NOMO-1 treated with DMSO at 0.1 percent for 48 hours (cell line): Measurements from ENCODE around the gene VWA5B2.

ENCODE experiments used
- DNase-seq: peaks from one replicate; lab custom pipeline; 2025; ENCODE audit not compliant: unreplicated experiment; lab: John Stamatoyannopoulos, UW

The VWA5B2 gene

DNA sequence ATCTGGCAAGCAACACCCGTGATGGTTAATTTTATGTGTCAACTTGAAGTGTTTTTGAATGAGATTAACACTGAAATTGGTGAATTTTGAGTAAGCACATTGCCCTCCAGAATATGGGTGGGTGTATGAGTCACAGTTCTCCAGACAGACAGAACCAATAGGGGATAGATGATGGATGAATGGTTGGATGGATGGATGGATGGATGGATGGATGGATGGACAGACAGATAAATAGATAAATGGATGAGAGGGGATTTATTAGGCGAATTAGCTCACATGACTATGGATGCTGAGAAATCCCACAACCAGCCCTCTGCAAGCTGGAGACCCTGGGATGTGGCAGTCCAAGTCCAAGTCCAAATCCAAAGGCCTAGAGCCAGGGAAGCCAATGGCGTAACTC is 5.4 kb upstream of the VWA5B2 start:
- DNase-seq = no peak

DNA sequence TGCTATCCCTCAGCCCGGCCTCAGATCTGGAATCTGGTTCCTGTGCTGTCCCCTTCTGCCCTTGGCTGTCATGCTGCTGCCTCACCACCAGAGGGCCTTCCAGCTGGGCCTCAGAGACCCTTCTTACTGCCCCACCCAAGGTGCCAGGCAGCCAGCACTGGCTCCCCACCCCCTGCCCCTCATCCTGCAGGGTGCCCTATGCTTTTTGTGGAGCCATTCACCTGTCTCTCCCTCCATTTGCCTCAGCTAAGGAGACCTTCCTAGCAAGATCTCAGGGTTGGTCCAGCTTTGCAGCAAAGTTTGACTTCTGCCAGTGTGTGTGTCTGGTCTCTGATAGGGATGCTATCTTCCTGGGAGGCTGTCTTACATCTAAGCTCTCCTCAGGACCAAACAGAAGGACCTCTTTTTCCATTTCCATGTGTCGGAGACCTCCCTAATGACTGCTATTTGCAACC is 1.9 kb upstream of the VWA5B2 start:
- no peak for DNase-seq

DNA sequence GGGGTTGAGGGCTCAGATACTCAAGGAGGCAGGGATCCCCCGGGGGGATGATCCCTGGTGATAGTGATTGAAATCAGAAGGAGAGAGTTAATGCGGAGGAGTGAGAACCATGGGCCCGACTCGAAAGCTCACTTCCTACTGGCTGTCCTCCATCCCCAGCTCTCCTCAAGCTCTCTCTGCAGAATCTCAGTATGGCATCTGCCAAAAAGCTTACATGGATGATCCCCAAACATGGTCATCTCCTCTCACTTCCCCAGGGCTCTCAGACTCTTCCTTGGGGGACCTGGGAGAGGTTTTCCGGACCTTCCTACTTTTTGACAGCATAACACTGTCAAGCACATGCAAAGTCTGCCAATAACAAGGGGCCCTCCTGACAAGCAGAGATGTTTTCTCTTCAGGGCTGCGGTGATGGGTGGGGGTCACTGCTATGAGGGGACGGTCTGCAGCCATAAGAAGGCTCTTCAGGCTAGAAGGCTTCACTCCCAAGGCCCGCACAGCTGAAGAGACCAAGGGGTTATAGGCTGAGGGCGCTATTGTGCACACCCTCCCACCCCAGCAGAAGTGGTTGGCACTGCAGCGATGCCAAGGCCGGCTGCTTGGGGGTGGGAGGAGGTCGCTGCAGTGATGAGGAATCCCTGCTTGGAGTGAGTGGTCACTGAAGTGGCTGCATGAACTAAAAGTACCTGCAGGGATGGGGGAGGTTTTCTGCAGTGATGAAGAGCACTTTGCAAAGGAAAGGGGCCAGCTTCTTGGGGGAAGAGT is 828 bp upstream of the VWA5B2 start:
- no peak for DNase-seq

DNA sequence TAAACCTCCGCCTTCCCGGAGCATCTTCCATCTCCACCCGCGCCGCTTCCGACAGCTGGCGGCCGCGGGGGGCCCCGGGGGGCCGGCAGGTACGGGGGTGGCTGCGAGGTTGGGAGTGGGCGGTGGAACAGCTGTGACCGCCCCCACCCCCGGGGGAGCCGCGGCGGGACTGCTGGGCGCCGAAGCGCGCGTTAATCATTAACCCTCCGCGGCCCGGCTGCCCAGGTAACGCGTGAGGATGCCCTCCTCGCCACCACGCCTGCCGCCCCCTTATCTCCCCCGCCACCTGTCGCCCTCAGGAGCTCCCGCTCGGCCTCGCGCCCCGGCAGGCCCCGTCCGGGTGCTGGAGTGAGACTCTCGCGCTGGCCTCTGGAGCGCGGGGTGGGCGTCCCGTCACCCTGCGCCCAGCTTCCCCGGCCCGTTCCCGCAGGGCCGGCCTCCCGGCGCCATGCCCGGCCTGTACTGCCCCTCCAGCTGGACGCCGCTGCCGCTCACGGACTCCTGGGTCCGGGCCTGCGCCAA is 757 bp downstream of the VWA5B2 start:
- no peak for DNase-seq

DNA sequence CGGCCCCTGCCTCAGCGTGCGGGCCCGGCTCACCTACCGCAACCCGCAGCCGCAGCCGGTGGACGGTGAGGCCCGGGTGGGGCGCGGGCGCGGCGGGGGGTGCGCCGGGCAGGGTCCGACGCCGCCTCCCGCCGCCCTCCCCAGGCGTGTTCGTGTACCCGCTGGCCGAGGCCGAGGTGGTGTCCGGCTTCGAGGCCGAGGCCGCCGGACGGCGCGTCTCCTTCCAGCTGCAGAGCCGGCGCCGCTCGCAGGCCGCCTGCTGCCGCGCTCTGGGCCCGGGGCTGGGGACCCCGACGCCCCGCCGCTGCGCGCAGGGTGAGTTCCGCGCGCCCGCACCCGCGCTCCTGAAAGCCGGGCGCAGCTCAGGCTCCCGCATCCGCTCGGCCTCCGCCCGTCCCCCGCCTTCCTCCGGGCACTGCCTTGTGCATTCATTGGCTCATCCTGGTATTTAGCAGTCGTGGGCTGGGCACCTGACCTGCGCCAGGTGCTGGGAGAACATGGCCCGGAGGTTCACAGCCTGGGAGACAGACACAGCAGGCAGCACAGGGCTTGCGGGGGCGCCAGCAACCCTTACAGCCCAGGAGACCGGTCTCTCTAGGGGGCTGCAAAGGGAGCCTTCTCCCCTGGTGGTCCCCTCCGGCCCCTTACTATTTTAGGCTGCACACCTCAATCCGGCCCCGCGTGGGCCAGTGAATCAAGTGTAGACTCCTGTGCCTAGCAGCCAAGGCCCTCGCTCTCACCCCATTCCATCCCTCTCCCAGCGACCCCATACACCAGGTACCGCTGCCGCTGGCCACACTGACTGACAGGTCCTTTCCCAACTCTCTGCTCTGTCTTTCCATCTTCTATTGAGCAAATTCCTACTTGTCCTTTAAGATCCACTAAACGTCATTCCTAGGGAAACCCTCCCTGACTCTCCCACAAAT is 1.5 kb downstream of the VWA5B2 start:
- no peak for DNase-seq

DNA sequence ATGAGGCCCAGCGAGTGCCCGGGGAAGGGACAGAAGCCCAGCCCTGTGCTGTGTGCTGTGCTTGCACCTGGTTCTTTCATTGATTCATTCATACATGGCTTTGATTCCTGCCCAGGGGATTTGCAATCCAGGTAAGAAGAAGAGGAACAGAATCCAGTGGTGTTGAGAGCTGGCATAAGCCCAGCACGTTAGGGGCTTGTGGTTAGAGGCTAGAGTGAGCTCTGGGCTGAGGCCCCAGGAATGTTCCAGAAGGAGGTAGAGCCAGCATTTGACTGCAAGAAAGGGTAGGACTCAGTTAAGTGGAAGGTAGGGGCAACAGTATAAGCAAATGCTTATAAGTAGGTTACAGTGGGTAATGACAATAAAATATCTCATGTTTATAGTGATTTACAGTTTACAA is 2.3 kb downstream of the VWA5B2 start:
- no peak for DNase-seq

DNA sequence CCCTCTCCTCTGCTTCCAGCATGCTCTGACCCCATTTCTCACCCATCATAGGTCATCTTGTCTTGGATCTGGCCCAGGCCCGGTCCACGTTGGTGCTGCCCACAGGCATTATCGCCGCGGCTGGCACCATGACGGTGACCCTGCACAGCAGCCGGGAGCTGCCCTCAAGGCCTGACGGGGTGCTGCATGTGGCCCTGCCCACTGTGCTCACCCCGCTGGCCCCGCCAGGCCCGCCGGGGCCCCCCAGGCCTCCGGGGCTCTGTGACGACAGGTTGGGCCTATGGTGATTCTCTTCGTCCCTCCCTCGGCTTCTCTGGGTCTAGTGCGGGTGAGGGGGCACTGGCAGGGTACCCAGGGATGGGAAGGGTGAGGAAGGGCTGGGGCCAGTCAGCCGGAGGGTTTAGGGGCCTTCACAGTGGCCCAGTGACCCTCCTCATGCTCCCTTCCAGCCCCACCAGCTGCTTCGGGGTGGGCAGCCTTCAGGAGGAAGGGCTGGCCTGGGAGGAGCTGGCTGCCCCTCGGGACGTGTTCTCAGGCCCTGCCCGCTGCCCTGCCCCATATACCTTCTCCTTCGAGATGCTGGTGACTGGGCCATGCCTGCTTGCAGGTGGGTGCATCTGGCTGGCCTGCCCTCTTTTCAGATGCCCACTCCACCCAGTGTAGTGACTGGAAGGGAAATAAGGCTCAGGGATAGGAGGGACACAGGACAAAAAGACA is 3.9 kb downstream of the VWA5B2 start:
- DNase-seq = no peak

DNA sequence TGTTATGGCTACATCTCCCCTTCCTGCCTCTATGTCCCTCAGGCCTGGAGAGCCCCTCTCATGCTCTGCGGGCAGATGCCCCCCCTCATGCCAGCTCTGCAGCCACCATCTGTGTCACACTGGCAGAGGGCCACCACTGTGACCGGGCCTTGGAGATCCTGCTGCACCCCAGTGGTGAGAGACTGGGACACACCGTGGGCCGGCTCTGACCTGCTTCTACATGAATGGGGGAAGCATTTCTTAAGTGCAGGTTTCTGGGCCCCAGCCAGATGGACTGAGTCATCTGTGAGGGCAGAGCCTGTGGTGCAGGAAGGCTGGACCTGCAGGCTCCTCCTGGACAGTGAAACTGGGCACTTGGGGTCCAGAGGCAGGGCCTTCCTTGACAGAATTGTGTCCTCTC is 4.8 kb downstream of the VWA5B2 start:
- DNase-seq = no peak

DNA sequence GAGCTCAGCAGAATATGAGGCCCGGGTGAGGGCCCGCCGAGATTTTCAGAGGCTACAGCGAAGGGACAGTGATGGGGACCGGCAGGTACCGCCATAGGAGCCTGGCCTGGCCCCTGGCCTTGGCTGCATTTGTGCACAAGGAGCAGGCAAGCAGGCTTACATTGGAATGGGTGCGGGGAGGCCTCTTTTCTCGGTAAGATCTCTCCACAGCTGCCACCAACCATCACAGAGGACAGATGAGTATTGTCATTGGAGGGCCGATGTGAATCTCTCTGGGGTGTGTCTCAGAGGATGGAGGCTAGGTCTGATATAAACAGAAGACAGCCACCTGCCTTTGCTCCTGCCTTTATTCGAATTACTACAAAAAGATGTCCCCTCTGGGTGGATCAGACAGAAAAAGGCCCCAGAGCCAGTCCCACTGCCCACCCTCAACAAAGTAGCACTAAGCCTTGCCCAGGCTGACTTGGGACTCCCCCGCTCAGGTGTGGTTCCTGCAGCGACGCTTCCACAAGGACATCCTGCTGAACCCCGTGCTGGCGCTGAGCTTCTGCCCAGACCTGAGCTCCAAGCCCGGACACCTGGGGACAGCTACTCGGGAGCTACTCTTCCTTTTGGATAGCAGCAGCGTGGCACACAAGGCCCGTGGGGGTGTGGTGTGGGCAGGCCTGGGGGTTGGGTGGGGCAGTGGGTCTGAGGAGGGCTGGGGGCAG is 5.4 kb downstream of the VWA5B2 start:
- no peak for DNase-seq

DNA sequence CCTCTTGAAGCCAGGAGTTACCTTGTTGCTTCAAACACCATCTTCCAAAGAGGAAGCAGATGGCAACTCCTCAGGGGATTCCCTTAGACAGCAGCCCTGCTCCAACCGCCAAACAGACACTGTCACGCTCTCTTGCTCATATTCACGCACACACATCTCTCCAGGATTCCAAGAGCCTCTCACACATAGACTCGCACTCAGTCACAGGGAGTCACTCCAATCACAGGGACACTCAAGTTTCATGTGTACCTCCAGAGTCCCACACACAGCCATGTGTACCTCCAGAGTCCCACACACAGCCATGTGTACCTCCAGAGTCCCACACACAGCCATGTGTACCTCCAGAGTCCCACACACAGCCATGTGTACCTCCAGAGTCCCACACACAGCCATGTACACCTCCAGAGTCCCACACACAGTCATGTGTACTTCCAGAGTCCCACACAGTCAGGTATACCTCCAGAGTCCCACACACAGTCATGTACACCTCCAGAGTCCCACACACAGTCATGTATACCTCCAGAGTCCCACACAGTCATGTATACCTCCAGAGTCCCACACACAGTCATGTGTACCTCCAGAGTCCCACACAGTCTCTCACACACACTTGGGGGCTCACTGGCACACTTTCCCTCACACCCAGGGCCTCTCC is 6.1 kb downstream of the VWA5B2 start:
- no peak for DNase-seq

DNA sequence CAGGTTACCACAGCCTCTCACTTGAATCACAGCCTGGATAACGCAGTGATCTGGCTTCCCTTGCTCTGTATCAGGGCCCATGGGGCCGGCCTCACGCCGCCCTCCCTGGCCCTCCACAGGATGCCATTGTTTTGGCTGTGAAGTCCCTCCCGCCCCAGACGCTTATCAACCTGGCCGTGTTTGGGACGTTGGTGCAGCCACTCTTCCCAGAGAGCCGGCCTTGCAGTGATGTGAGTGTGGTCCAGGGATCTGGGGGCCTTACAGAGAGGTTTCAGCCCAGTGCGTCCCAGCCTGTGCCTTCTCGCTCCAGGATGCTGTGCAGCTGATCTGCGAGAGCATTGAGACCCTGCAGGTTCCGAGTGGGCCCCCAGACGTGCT is 6.6 kb downstream of the VWA5B2 start:
- DNase-seq = no peak

DNA sequence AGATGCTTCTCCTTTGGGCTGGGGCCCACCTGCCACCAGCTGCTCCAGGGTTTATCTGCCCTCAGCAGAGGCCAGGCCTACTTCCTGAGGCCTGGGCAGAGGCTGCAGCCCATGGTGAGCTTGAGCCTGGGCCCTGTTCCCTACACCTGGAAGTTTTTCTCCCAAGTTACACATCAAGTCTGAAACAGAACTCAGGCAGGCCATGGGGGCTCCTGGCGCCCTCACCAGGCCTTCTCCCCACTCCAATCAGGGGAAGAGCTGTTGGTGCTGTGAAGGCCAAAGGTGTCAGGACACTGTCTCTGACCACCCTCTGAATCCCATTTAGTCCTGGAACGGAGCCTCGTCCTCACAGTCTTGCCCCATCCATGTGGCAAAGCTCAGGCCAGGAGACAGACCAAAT is 7.3 kb downstream of the VWA5B2 start:
- DNase-seq = no peak

DNA sequence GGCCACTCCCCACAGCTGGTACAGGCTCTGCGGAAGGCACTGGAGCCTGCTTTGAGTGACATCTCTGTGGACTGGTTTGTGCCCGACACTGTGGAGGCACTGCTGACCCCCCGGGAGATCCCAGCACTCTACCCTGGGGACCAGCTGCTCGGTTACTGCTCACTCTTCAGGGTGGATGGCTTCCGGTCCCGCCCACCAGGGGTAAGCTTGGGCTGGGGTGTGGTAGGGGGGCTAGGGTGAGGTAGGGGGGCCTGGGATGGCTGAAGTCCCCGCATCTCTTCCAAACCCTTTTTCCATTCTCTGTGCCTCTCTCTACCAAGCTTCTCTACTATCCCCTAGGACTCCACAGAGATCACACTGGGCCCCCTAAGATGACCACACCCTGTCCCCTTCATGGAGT is 7.8 kb downstream of the VWA5B2 start:
- no peak for DNase-seq

DNA sequence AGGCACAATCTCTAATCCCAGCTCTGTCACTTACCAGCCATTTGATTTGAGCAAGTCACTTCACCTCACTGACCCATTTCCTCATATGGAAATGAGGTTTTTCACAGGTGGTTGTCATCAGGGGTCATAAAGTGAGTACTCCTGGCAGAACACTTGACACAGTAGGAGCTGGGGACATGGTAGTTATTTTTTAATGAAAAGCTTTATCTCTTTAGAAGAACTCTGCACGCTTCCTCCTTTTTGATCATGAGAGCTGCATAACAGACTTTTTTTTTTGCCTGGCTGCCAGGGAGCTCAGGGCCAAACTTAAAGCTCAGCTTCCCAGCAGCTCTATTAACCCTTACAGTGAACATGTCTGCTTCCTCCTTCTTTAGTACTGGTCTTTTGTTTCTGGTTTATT is 8.4 kb downstream of the VWA5B2 start:
- no peak for DNase-seq

DNA sequence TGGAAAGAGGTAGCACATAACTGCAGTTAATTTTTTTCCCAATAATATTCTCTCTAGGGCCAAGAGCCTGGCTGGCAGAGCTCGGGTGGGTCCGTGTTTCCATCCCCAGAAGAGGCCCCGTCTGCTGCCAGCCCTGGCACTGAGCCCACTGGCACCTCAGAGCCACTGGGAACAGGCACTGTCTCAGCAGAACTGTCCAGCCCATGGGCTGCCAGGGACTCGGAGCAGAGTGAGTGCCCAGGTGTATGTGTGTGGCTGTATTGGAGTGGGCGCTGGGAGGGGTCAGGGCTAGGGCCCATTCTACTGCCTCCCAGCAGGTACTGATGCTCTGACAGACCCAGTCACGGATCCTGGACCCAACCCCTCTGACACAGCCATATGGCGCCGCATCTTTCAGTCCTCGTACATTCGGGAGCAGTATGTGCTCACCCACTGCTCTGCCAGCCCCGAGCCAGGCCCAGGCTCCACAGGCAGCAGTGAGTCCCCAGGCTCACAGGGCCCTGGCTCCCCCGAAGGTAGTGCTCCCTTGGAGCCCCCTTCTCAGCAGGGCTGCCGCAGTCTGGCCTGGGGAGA is 8.9 kb downstream of the VWA5B2 start:
- no peak for DNase-seq

DNA sequence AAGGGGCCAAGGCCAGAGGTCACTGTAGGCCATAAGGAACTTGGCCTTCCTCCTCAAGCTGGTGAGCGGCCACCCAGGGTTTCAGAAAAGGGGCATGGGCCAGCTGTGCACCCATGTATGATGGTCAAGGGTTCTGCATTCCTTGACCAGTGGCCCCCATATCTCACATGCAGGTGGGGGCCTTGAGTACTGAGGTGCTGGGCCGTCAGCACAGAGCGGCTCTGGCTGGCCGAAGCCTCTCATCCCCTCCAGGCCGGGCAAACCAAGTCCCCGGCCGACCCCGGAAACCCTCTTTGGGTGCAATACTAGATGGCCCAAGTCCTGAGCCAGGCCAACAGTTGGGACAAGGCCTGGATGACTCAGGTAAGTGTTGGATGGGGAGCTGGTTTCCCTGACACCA is 9.8 kb downstream of the VWA5B2 start:
- no peak for DNase-seq

DNA sequence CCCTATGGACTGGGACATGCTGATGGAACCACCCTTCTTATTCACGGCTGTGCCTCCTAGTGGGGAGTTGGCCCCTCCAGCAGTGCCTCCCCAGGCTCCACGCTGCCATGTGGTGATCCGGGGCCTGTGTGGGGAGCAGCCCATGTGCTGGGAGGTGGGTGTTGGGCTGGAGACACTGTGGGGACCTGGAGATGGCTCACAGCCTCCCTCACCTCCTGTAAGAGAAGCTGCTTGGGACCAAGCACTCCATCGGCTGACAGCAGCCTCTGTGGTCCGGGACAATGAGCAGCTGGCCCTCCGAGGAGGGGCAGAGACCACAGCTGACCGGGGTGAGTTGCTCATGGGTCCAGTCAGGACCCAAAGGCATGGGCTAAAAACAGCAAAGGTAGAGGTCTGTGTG is 10.3 kb downstream of the VWA5B2 start:
- no peak for DNase-seq

DNA sequence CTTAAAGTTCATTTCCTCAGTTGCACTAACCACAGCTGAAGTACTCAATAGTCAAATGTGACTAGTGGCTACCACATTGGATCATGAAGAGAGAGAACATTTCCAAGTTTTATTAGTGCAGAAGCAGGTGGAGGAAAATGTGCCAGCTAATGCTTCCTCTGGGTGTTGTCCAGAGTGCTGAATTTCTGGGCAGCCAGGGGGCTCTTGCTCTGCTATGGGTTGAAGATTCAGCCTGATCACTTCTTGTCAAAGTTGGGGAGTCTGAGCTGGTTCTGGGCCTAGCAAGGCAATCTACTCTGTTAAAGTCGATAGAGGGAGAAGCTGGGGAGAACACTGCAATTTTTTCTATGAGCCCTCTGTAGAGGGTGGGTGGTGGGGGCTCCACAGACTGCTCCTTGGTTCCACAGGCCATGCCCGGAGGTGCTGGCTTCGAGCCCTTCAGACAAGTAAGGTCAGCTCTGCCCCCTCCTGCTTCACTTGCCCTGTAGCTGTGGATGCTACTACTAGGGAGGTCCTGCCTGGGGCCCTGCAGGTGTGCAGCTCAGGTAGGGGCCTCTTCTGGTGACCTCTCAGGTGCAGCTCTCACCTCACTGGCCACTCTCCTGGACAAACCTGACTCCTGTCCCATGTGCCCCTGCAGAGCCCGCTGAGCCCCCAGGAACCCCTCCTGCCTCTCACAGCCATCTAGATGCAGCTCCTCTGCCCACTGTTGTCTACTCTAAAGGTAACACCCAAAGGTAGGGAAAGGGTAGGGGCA is 11.2 kb downstream of the VWA5B2 start:
- peak; percentile 32 for DNase-seq

DNA sequence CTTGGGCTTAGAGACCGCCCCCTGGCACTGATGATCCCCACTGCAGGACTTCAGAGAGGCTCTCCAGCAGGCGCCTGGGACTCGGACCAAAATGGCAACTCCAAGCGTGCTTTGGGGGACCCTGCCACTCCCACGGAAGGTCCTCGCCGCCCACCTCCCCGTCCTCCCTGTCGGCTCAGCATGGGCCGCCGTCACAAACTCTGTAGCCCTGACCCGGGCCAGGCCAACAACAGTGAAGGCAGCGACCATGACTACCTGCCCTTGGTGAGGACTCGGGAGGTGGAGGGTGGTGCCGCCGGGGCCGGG is 11.7 kb downstream of the VWA5B2 start:
- no peak for DNase-seq
